HUES48 (cell line): ENCODE results near the gene SV2C.
"Not testable (repeated sequence)": the region's sequence is repeated elsewhere in the genome, so short reads cannot be mapped to it uniquely, and the experiment has no call there.

Source experiments
- H3K27ac ChIP-seq: one replicate; pipeline ENCODE4 v1.7.0; 2013; ENCODE audit warnings: low read depth, low read length, inconsistent platforms
- H3K27me3 ChIP-seq: 2 replicates; pipeline ENCODE4 v1.6.1; 2013; ENCODE audit warnings: mild to moderate bottlenecking, low read length; ENCODE audit not compliant: control insufficient read depth, insufficient read depth
- H3K36me3 ChIP-seq: 2 replicates; pipeline ENCODE4 v1.6.1; 2013; ENCODE audit warnings: low read length; ENCODE audit not compliant: control insufficient read depth, insufficient read depth
- H3K4me1 ChIP-seq: 2 replicates; pipeline ENCODE4 v1.6.1; 2013; ENCODE audit warnings: mild to moderate bottlenecking, low read length; ENCODE audit not compliant: control insufficient read depth, insufficient read depth
- H3K4me3 ChIP-seq: 2 replicates; pipeline ENCODE4 v1.5.1; 2013; ENCODE audit warnings: mild to moderate bottlenecking, low read depth, low read length
- H3K9ac ChIP-seq: 2 replicates; pipeline ENCODE4 v1.6.1; 2013; ENCODE audit warnings: mild to moderate bottlenecking, low read depth, low read length, moderate library complexity
- H3K9me3 ChIP-seq: 2 replicates; pipeline ENCODE4 v1.6.1; 2013; ENCODE audit warnings: low read length; ENCODE audit not compliant: control insufficient read depth, insufficient read depth

SV2C gene

GRCh38 chr5:76280494-76280893 is 197.3 kb downstream of the SV2C start:
- Histone ChIP-seq H3K4me3 (no peak overlapping the region), H3K36me3 (no peaks in the 10 kb centered on the region), H3K4me1 (no peaks in the 10 kb centered on the region), H3K27ac (no peak overlapping the region), H3K27me3 (no peaks in the 10 kb centered on the region), H3K9ac (no peak overlapping the region), H3K9me3 (no peaks in the 10 kb centered on the region)

GRCh38 chr5:76283670-76284069 is 200.5 kb downstream of the SV2C start:
- Histone ChIP-seq H3K27ac (no peak overlapping the region), H3K9ac (no peak overlapping the region), H3K9me3 (no peaks in the 10 kb centered on the region), H3K4me3 (no peak overlapping the region), H3K4me1 (no peaks in the 10 kb centered on the region), H3K27me3 (no peaks in the 10 kb centered on the region), H3K36me3 (no peaks in the 10 kb centered on the region)

- Histone ChIP-seq H3K9ac (no peak overlapping the region), H3K4me3 (no peak overlapping the region), H3K9me3 (no peaks in the 10 kb centered on the region), H3K27ac (no peak overlapping the region), H3K36me3 (no peaks in the 10 kb centered on the region), H3K27me3 (no peaks in the 10 kb centered on the region), H3K4me1 (no peaks in the 10 kb centered on the region)
Measured at GRCh38 chr5:76289692-76290091, 206.5 kb downstream of the SV2C start.

GRCh38 chr5:76290321-76290757 is 207.2 kb downstream of the SV2C start:
- no peak overlapping the region for H3K4me3 ChIP-seq
- no peaks in the 10 kb centered on the region for H3K27me3 ChIP-seq
- H3K36me3 ChIP-seq: no peaks in the 10 kb centered on the region
- no peaks in the 10 kb centered on the region for H3K9me3 ChIP-seq
- H3K9ac ChIP-seq: no peak overlapping the region
- no peaks in the 10 kb centered on the region for H3K4me1 ChIP-seq
- no peak overlapping the region for H3K27ac ChIP-seq

GRCh38 chr5:76291305-76292077 is 208.3 kb downstream of the SV2C start:
- Histone ChIP-seq H3K4me1 (peaks cover 11% of the 10 kb centered on the region), H3K36me3 (no peaks in the 10 kb centered on the region), H3K9ac (no peak overlapping the region), H3K9me3 (no peaks in the 10 kb centered on the region), H3K27me3 (no peaks in the 10 kb centered on the region), H3K27ac (no peak overlapping the region), H3K4me3 (no peak overlapping the region)

- no peaks in the 10 kb centered on the region for H3K9me3 ChIP-seq
- H3K27ac ChIP-seq: no peak overlapping the region
- H3K27me3 ChIP-seq: no peaks in the 10 kb centered on the region
- H3K9ac ChIP-seq: no peak overlapping the region
- no peaks in the 10 kb centered on the region for H3K36me3 ChIP-seq
- peaks cover 19% of the 10 kb centered on the region for H3K4me1 ChIP-seq
- H3K4me3 ChIP-seq: no peak overlapping the region
Measured at GRCh38 chr5:76292620-76293322, 209.6 kb downstream of the SV2C start.

GRCh38 chr5:76294573-76294972 is 211.4 kb downstream of the SV2C start:
- Histone ChIP-seq H3K27me3 (no peaks in the 10 kb centered on the region), H3K27ac (no peak overlapping the region), H3K9ac (no peak overlapping the region), H3K4me1 (peaks cover 19% of the 10 kb centered on the region), H3K36me3 (no peaks in the 10 kb centered on the region), H3K4me3 (no peak overlapping the region), H3K9me3 (no peaks in the 10 kb centered on the region)

- H3K27ac ChIP-seq: no peak overlapping the region
- no peaks in the 10 kb centered on the region for H3K9me3 ChIP-seq
- peaks cover 19% of the 10 kb centered on the region for H3K4me1 ChIP-seq
- no peaks in the 10 kb centered on the region for H3K36me3 ChIP-seq
- H3K27me3 ChIP-seq: no peaks in the 10 kb centered on the region
- no peak overlapping the region for H3K9ac ChIP-seq
- H3K4me3 ChIP-seq: no peak overlapping the region
Measured at GRCh38 chr5:76298852-76299251, 215.7 kb downstream of the SV2C start.

- Histone ChIP-seq H3K9ac (no peak overlapping the region), H3K27me3 (no peaks in the 10 kb centered on the region), H3K9me3 (no peaks in the 10 kb centered on the region), H3K36me3 (no peaks in the 10 kb centered on the region), H3K4me3 (no peak overlapping the region), H3K4me1 (peaks cover 19% of the 10 kb centered on the region), H3K27ac (no peak overlapping the region)
Measured at GRCh38 chr5:76299592-76299991, 216.4 kb downstream of the SV2C start.

- H3K9me3 ChIP-seq, H3K9ac ChIP-seq, H3K27me3 ChIP-seq, H3K36me3 ChIP-seq, H3K4me3 ChIP-seq, H3K4me1 ChIP-seq, H3K27ac ChIP-seq: not testable (repeated sequence)
Measured at GRCh38 chr5:76301932-76302331, 218.7 kb downstream of the SV2C start.

- H3K27ac ChIP-seq, H3K36me3 ChIP-seq, H3K9ac ChIP-seq: not testable (repeated sequence)
Measured at GRCh38 chr5:76302661-76303060, 219.5 kb downstream of the SV2C start.

More at GRCh38 chr5:76302661-76303060, 219.5 kb downstream of the SV2C start:
- H3K9me3 ChIP-seq, H3K4me1 ChIP-seq, H3K27me3 ChIP-seq, H3K4me3 ChIP-seq: not testable (repeated sequence)
